ENCODE results near the gene PRKCE. TPM values are rescaled to one million over a fixed set of nuclear protein-coding genes. Genes with fewer than 3 reads are reported as not detected.

PRKCE gene
- total RNA-seq, 2 experiments from 2014 or later: 24.9 to 26.2 TPM

DNA sequence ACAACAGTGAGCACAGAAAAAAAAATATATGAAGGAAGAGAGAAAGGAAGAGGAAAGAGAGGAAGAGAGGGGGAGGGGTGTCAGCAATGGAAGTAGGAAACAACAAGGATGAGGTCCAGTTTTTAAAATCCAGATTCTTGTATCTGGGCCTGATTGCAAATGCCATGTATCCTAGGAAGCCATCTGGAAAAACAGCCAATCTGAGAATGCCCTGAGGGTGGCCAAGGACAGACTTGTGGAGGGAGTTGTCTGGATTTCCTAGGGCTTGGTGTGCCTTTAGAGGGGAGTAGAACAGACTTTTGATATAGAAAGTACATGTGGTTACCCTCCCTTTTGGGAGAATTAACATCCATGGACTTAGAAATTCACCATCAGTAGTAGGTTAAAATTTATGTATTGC lies 47.1 kb downstream of the PRKCE start:
- no peaks in the 10 kb centered on the region for H3K9me3 ChIP-seq (ENCODE audit: control insufficient read depth in 1 of 2, insufficient read depth in 1 of 2, low read length in 2 of 2)
- Mint-ChIP-seq H3K36me3 (ENCODE audit: low read depth) (no peaks in the 10 kb centered on the region), H3K4me3 (no peak overlapping the region), H3K4me1 (ENCODE audit: low read depth) (peaks cover 4% of the 10 kb centered on the region), H3K27ac (no peak overlapping the region), H3K9me3 (no peaks in the 10 kb centered on the region), H3K27me3 (no peaks in the 10 kb centered on the region)
- TF ChIP-seq CTCF (IDR thresholded peaks at IDR 0.05): no peak
- H3K4me3 ChIP-seq (ENCODE audit: low read length): no peak overlapping the region
- ATAC-seq (ENCODE audit: poor library complexity) (no peak), DNase-seq (no peak)
- POLR2A ChIA-PET: interaction anchor here (1.1 kb wide), 1 partner anchor 14 kb away, joined by 3 read pairs; no protein-coding TSS in a partner anchor
- no peaks in the 10 kb centered on the region for H3K36me3 ChIP-seq (ENCODE audit: insufficient read depth, low read length)
- intact Hi-C loops (cut with DNase I, micrococcal nuclease): no loop called here
- no peaks in the 10 kb centered on the region for H3K4me1 ChIP-seq (ENCODE audit: insufficient read depth, low read length)
- H3K27ac ChIP-seq (ENCODE audit: low read depth in 1 of 2, low read length in 2 of 2): no peak overlapping the region
- CTCF ChIA-PET: interaction anchor here (0.5 kb wide), 1 partner anchor 1454 kb away, joined by 3 read pairs; no protein-coding TSS in a partner anchor
- no peaks in the 10 kb centered on the region for H3K27me3 ChIP-seq (ENCODE audit: control insufficient read depth in 1 of 2, insufficient read depth in 2 of 2, low read length in 2 of 2)

DNA sequence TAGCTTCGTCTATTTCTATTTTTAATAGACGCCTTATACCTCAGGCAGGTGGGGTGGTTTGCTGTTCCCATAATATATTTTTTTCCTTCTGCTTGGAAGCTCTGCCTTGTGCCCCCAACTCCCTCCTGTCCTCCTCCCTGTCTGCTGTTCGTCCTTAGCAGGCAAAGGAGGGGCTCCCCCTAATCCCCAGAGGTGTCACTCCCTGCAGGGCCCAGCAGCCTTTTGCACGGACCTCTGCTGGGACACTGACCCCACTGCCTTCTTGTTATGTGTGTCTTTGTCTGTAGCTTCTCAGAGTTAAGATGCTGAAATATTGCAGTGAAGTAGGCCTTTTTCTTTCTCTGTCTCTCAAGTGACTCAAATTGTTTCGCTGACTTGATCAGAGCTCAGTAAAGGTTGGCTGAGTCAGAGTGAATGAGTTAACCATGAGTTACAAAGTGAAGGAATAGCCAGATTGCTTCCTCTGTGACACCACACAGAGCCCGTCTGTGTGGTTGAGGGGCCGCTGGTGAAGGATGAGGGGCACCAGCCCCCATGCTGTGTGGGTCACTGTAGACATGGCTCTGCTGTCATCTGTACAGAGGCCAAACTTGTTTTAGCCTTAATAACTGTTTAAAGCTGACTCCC lies 47.7 kb downstream of the PRKCE start:
- H3K9me3 Mint-ChIP-seq: no peaks in the 10 kb centered on the region
- H3K4me3 Mint-ChIP-seq: no peak overlapping the region
- no peaks in the 10 kb centered on the region for H3K36me3 Mint-ChIP-seq (ENCODE audit: low read depth)
- TF ChIP-seq CTCF (IDR thresholded peaks at IDR 0.05): no peak
- ChIA-PET CTCF (interaction anchor here (0.5 kb wide), 1 partner anchor 1455 kb away, joined by 3 read pairs; no protein-coding TSS in a partner anchor), POLR2A (interaction anchor here (1.1 kb wide), 1 partner anchor 13 kb away, joined by 3 read pairs; no protein-coding TSS in a partner anchor)
- no peak for ATAC-seq (ENCODE audit: poor library complexity)
- Histone ChIP-seq H3K36me3 (ENCODE audit: insufficient read depth, low read length) (no peaks in the 10 kb centered on the region), H3K4me1 (ENCODE audit: insufficient read depth, low read length) (no peaks in the 10 kb centered on the region), H3K27me3 (ENCODE audit: control insufficient read depth in 1 of 2, insufficient read depth in 2 of 2, low read length in 2 of 2) (no peaks in the 10 kb centered on the region), H3K4me3 (ENCODE audit: low read length) (no peak overlapping the region), H3K27ac (ENCODE audit: low read depth in 1 of 2, low read length in 2 of 2) (no peak overlapping the region), H3K9me3 (ENCODE audit: control insufficient read depth in 1 of 2, insufficient read depth in 1 of 2, low read length in 2 of 2) (no peaks in the 10 kb centered on the region)
- no peaks in the 10 kb centered on the region for H3K27me3 Mint-ChIP-seq
- DNase-seq: no peak
- H3K27ac Mint-ChIP-seq: no peak overlapping the region
- peaks cover 4% of the 10 kb centered on the region for H3K4me1 Mint-ChIP-seq (ENCODE audit: low read depth)
- intact Hi-C loops (cut with DNase I, micrococcal nuclease): no loop called here

DNA sequence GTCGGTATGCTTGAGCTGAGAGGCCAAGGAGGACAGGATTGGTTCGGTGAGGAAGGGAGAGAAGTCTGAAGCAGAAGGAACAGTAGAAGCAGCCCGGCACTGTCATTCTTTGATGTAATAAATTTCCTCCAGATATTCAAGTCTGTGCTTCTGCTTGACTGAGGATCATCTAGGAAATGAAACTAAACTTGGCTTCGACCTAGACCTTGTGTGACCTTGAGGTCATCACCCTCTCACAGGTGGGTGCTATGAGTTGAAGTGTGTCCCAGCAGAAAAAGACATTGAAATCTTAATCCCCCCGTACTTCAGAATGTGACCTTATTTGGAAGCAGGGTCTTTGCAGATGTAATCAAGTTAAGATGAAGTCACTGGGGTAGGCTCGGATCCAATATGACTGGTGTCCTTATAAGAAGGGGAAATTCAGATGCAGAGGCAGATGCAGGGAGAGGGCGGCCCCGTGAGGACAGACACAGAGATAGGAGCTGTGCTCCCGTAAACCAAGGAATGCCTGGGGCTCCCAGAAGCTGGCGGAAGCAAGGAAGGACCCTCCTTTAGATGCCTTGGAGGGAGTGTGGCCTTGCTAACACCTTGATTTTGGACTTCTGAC lies 49.0 kb downstream of the PRKCE start:
- Histone ChIP-seq H3K9me3 (ENCODE audit: control insufficient read depth in 1 of 2, insufficient read depth in 1 of 2, low read length in 2 of 2) (no peaks in the 10 kb centered on the region), H3K36me3 (ENCODE audit: insufficient read depth, low read length) (no peaks in the 10 kb centered on the region), H3K27me3 (ENCODE audit: control insufficient read depth in 1 of 2, insufficient read depth in 2 of 2, low read length in 2 of 2) (no peaks in the 10 kb centered on the region), H3K4me3 (ENCODE audit: low read length) (no peak overlapping the region), H3K27ac (ENCODE audit: low read depth in 1 of 2, low read length in 2 of 2) (no peak overlapping the region), H3K4me1 (ENCODE audit: insufficient read depth, low read length) (no peaks in the 10 kb centered on the region)
- Mint-ChIP-seq H3K4me1 (ENCODE audit: low read depth) (peaks cover 4% of the 10 kb centered on the region), H3K27ac (no peak overlapping the region), H3K36me3 (ENCODE audit: low read depth) (peaks cover 8% of the 10 kb centered on the region), H3K27me3 (no peaks in the 10 kb centered on the region), H3K9me3 (no peaks in the 10 kb centered on the region), H3K4me3 (no peak overlapping the region)
- ChIA-PET CTCF (no interaction called here), POLR2A (no interaction called here)
- no peak for DNase-seq
- TF ChIP-seq CTCF (IDR thresholded peaks at IDR 0.05): no peak
- no peak for ATAC-seq (ENCODE audit: poor library complexity)
- intact Hi-C loops (cut with DNase I, micrococcal nuclease): no loop called here
